NCI-H1930 (cell line): Measurements from ENCODE around the gene PODXL.
"Not testable (repeated sequence)": the region's sequence is repeated elsewhere in the genome, so short reads cannot be mapped to it uniquely, and the experiment has no call there.

Experiments used
- DNase-seq, 2 experiments: peaks; one replicate each; lab custom pipeline; 2025; lab: John Stamatoyannopoulos, UW

The PODXL gene

GRCh38 chr7:131489881-131490280 is 66.5 kb downstream of the PODXL start:
- DNase-seq = no peak

GRCh38 chr7:131489196-131489595 is 67.2 kb downstream of the PODXL start:
- DNase-seq = no peak

- no peak for DNase-seq
These were observed 68.1 kb downstream of the PODXL start for GRCh38 chr7:131488361-131488760.

- DNase-seq = no peak
These were observed 69.2 kb downstream of the PODXL start for GRCh38 chr7:131487217-131487616.

- no peak for DNase-seq
These were observed 70.1 kb downstream of the PODXL start for GRCh38 chr7:131486346-131486745.

GRCh38 chr7:131483586-131483985 is 72.8 kb downstream of the PODXL start:
- no peak for DNase-seq

- no peak for DNase-seq
These were observed 73.6 kb downstream of the PODXL start for GRCh38 chr7:131482800-131483199.

GRCh38 chr7:131480384-131481315 is 75.8 kb downstream of the PODXL start:
- DNase-seq = no peak

GRCh38 chr7:131476740-131477139 is 79.7 kb downstream of the PODXL start:
- DNase-seq = no peak

- peak; percentile 43 to 47 for DNase-seq
These were observed 85.0 kb downstream of the PODXL start for GRCh38 chr7:131471250-131472004.

- no peak for DNase-seq
These were observed 88.6 kb downstream of the PODXL start for GRCh38 chr7:131467788-131468187.

GRCh38 chr7:131466735-131467365 is 89.6 kb downstream of the PODXL start:
- no peak for DNase-seq

- not testable (repeated sequence) for DNase-seq
These were observed 93.7 kb downstream of the PODXL start for GRCh38 chr7:131462715-131463114.

GRCh38 chr7:131462059-131462458 is 94.4 kb downstream of the PODXL start:
- no peak for DNase-seq

- DNase-seq = no peak
These were observed 97.2 kb downstream of the PODXL start for GRCh38 chr7:131459256-131459655.

- DNase-seq = no peak
These were observed 100.1 kb downstream of the PODXL start for GRCh38 chr7:131456338-131456737.

- DNase-seq = no peak
These were observed 100.9 kb downstream of the PODXL start for GRCh38 chr7:131455546-131455945.

GRCh38 chr7:131455001-131455400 is 101.4 kb downstream of the PODXL start:
- no peak for DNase-seq

GRCh38 chr7:131454498-131454897 is 101.9 kb downstream of the PODXL start:
- DNase-seq = no peak
